GM21825 (cell line): ENCODE results near the gene XPNPEP2.

Experiments
- ATAC-seq: cut with Tn5 transposase; IDR thresholded peaks from one replicate; pipeline ENCODE4 v1.9.1; 2021; ENCODE audit warnings: mild to moderate bottlenecking, moderate library complexity; ENCODE audit not compliant: unreplicated experiment

Gene XPNPEP2

DNA sequence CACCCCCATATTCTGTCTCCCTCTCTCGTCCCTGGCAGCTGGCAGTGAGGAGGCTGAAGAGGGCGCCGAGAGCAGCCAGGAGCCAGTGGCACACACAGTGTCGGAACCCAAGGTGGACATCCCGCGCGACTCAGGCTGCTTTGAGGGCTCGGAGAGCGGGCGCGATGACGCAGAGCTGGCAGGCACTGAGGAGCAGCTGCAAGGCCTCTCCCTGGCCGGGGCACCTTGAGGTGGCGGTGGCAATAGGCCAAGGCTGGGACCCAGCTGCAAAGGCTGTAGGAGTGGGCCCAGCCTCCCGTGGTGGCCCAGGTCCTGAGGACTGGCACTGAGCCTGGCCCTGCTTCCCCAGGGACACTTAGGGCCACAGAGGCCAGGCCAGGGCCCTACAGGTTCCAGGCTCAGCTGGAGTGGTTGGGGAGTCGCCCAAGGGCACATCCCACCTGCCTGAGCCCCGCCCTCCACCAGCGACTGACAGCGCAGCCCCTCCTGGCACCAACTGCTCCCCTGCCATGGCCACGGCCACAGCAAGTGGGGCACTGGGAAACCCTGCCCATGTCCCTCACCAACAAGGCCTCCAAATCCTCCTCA, 54.9 kb downstream of the XPNPEP2 start:
- no peak for ATAC-seq

DNA sequence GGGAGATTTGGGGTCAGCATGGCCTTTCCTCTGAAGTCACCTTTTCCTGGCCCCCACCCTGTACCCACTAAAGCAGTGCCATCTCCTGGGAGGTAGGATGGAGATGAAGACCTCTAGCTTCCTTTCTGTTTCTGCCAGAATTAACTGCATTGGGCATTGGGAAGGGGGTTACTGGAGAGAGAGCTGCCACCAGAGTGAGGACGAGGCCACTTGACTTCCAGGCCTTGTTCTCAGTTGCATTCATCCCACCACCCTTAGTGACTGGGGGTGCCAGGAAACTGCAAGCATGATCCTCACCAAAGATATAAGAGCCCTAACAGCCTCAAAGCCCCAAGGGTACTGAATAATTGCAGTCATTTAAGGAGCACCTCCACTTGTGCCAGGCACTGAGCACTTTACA, 56.8 kb downstream of the XPNPEP2 start:
- no peak for ATAC-seq

DNA sequence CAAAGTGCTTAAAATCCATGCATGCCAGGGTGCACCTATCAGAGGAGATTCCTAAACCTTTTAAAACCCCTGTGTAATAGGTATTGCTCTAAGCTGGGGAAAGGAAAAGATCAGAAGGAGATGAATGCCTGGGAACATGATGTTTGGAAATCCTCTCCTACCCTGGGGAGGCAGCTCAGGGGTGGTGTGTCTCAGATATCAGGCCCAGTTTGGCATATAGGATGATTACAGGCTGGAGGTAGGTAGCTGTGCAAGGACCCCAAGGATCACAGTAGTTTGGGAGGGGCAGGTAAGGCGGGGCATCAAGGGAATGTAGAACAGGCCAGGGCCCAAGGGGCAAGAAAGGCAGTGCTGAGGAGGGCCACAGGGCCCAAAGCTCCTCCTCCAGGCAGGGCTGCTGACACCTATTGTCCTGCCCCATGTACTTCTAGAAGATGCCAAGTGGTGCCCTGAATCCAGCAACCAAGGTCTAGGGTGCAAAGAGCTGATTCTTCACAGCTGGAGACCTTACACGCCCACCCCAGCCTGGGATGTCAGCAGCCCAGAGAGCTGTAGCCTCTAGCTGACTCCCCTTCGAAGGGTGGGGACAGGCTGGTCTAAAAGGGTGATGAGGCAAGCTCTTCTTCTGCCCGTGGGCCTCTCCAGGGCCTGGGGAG, 58.6 kb downstream of the XPNPEP2 start:
- no peak for ATAC-seq

DNA sequence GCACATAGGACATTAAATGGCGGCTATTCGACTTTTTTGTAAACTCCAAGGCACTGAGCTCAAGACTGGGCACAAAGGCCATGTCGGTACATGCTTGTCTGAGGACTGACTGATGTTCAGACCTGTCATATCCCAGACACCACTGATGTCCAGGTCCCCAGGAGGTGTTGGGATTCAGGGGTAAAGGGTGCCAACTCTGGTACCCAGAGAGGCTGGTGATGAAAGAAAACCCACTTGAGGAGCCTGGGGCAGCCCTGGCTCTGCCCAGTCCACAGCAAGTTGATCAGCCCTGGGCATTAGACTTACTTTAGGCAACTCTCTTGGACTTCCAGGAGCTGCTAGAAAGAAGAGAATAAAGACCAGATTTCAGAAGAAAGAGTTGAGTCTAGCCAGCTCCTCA, 59.7 kb downstream of the XPNPEP2 start:
- ATAC-seq = no peak

DNA sequence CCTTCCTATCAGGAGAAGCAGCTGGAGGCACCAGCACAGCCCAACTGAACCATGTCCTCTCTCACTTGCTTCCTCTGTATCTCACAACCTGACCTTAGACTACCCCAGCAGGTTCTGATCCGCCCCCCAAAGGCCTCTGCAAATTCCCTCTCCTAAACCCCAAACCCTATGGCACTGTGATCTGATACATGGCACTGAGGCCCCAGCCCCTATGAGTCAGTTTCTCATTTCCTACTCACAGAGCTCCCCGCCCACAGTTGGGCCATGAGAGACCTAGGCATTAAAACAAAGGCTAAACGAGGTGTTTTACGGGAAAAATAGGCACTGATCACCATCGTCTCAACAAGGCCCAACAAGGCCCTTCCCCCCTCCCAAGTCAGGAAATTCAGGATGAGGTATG, 60.1 kb downstream of the XPNPEP2 start:
- no peak for ATAC-seq

DNA sequence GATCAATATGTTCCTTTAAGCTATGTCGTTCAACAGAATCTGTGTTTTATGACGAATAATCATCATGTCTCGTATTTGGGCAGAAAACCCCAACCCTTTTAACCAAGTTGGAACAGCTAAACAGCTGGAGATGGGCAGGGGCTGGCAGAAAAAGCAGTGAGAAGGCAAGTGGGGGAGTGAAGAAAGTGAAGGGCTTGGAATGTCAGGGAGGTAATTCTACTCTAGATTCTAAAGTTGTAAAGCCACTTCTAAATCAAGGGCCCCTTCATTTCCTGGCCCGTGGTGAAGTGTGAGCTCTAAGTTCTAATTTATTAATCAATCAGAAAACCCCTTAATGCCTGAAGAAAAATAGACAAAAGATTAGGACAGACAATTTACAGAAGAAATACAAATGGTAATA, 61.4 kb downstream of the XPNPEP2 start:
- ATAC-seq = no peak

DNA sequence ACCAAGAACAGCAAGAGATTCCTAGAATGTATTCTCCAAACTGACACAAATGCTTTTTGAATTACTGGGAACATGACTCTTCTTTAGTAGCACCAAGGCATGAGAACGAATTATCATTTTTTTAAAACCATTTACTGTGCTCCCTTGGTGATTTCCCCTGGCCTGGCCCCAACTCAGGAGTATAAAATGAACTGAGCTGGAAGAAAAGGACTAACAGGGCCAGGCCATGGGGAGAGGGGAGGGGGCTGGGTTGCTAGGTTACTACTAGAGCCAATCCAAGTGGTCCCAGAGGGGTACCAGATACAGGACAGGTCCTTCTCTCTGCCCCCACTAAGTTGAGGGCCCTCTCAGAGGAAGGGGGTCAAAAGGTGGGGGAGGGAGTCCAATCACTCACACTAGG, 64.1 kb downstream of the XPNPEP2 start:
- no peak for ATAC-seq

DNA sequence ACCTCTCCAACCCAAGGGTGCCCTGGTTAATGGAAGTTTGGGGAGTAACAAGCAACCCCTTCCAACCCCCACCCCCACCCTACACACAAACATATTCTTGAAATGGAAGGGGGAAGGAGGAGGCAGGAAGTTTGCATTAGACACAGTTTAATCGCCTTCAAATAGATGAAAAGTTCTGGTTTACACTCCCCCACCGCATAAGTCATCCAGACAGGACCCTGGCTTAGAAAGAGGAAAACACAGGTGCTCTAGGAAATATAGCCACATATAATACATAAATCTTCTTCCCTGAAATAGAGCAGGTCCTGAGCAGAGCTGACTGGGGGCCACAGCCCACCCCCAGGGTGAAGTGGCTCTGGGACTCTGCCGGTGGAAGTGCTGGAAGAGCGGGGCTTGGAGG, 66.0 kb downstream of the XPNPEP2 start:
- ATAC-seq = no peak

DNA sequence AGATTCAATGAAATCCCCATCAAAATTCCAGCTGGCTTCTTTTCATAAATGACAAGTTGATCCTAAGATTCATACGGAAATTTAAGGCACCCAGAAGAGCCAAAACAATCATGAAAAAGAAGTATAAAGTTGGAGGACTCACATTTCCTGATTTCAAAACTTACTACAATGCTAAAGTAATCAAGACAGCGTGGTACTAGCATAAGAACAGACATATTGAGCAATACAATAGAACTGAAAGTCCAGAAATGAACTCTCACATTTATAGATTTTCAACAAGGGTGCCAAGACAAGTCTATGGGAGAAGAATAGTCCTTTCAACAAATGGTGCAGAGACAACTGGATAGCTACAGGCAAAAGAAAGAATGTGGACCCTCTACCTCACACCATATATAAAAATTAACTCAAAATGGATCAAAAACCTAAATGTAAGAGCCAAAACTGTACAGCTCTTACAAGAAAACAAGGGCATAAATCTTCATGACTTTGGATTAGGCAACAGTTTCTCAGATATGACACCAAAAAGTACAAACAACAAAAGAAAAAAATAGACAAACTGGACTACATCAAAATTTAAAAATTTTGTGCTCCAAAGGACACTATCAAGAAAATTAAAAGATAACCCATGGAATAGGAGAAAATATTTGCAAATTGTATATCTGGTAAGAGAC, 69.5 kb downstream of the XPNPEP2 start:
- ATAC-seq = no peak

DNA sequence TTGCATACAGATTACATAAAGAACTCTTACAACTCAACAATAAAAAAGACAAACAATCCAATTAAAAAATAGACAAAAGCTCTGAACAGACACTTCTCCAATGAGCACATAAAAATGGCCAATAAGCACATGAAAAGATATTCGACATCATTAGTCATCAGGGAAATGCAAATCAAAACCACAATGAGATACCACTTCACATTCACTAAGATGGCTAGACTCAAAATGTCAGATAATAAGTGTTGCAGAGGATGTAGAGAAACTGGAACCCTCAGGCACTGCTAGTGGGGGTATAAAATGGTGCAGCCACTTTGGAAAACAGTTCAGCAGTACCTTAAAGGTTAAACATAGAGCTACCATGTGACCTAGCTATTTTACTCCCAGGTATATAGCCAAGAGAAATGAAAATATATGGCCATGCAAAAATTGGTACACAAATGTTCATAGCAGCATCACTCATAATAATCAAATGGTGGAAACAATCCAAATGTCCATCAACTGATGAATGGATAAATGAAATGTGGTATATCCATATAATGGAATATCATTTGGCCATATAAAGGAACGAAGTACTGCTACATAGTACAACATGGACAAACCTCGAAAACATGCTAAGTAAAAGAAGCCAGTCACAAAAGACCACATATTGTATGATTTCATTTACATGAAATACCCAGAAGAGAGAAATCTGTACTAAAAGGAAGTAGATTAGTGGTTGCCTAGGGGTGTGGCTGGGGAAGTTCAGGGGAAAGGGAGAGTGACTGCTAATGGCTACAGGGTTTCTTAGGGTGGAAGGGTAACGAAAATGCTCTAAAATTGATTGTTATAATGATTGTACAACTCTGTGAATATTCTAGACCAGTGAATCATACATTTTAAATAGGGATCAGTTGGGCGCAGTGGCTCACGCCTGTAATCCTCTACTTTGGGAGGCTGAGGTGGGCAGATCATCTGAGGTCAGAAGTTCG, 70.3 kb downstream of the XPNPEP2 start:
- no peak for ATAC-seq

DNA sequence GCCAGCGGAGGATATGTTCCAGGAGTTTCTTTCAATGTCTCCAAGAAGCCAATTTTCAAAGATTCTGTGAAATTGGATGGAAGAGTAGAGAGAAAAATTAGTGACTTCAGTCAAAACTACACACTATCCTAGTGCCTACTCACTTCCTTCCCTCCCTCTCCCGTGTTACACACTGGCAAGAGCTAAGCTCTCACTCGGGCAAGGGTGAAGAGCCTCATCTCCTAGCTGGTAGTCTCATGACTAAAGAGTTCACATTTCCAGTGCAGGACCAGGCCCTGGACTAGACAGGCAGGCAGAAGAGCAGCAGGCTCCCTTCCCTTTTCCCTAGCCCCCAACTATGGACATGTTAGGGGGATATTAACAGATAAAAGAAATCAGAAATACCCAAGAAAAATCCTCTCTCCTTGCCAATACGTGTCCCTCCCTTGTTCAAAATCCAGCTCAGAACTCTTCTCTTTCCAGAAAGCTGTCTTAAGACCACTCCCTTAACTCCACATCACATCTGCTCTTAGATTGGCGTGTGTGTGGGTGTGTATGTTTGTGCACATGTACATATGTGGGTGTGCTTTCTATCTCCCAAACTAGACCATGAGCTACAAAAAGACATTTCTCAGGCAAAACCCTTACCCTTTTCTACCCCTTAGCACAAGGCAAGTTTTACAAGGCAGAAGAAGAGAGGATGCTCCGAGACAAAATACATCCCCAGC, 75.0 kb downstream of the XPNPEP2 start:
- no peak for ATAC-seq

DNA sequence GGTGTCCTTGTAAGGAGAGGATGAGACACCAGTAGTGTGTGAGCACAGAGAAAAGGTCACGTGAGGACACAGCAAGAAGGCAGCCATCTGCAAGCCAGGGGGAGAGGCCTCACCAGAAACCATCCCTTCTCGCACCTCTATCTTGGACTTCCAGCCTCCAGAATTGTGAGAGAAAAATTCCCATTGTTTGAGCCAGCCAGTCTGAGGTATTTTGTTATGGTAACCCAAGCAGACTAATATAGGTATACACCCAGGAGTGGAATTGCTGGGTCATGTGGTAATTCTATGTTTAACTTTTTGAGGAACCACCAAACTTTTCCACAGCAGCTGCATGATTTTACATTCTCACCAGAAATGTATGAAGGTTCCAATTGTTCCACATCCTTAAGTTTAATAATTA, 79.3 kb downstream of the XPNPEP2 start:
- no peak for ATAC-seq
